NCI-H774 (cell line): ENCODE measurements around the gene SNRNP48.

Source experiments
- DNase-seq: peaks from one replicate; lab custom pipeline; 2025; lab: John Stamatoyannopoulos, UW

SNRNP48 gene

DNA sequence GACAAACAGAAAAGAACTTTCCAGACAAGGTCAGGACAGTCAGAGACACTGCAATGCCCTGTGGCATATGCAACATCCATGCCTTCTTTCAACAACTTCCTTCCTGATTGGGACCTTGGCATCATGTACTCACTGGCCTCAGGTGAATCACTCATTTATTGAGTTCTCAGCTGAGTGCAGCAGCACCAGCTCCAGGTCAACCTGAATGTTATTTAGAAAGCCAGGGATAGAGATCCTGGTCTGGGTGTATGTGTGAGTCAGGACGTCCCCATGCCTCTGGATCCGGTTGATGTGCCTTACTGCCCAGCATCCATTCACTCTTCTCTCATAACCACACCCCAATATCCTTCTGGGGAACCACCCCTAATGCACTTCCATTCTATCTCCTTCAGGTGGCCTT, 54.4 kb downstream of the SNRNP48 start:
- no peak for DNase-seq

DNA sequence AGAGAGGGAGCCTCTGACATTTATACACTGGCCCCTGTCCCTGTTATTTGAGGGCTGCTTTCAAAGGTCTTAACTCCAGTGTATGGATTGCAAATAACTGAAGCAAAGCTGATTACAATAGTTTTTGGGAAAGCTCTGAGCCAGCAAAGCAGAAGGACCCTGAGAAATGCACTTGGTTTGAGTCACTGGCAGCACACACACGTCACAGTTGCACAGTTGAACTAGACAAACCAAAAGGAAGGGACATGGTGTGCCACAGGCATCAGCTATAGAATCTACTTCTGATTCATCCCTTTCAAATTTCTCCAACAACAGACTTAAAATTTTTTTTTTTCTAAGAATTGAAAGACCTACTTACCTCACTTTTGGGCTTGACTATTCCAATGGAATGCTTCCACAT, 56.4 kb downstream of the SNRNP48 start:
- DNase-seq: no peak

DNA sequence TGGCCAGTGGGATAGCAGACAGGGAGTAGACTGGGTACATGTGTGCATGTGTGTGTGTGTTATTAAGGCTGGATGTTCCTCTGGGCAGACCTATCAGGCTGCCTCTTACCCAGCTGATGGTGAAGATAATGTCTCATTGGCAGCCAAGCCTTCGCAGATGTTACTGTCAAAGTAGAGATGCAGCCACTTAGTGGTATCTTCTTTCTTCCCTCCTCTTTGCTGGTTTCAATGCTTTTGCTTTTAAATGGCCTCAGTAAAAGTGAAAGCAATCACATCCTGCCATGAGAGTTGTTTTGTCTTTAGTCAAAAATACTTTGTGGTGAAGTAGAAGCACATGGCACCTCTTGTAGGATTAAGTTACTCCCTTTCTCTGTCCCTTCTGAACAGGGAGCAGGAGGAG, 57.5 kb downstream of the SNRNP48 start:
- DNase-seq: no peak

DNA sequence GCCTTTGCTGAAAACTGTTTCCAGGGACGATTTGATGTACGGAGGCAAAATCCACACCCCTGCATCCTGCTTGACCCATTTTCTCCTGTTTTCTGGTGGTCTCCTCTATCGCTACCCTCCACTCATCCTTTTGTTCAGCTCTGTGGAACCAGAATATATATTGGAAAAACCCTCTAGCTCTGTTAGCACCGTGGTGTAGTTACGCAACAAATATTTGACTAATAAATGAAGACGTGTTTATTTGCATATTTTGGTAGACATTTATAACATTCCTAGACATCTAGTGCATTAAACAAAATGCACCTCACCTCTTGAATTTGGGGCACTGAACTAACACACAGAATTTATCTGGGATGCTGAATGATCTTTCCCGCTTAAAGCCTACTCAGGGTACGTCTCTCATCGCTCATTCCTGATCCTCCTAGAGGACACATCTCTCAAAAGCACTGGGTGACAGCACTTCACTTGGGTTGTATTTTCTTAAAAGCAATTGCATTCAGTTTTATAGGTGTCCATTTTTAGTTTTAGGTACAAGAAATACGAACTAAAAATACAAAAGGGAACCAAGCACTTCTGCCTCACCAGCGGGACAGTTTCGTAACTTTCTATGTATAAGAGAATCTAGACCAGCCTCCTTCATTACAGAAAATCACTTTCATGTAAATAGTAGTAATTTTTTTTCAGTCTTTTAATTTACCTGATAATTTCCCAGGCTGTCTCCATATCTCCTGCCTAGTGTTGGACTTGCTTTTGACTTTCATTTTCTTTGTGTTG, 59.2 kb downstream of the SNRNP48 start:
- DNase-seq: no peak

DNA sequence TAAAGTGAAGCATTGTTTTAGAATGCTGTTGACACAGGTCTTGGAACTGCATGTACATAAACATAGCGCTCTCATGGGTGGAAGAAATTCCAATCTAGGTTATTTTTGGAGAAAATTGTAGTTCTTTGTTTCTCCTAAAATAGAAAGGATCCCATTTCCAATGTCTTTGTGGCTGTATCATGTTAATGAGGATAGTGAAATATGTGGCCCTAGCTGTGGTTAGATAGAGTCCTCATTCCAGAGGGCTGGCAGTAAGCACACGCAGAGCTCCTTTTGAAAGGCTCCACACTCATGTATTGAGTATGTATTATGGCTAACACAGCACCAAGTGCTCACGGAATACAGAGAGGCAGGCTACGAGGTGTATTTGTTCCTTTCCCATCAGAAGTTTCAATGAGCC, 60.9 kb downstream of the SNRNP48 start:
- no peak for DNase-seq

DNA sequence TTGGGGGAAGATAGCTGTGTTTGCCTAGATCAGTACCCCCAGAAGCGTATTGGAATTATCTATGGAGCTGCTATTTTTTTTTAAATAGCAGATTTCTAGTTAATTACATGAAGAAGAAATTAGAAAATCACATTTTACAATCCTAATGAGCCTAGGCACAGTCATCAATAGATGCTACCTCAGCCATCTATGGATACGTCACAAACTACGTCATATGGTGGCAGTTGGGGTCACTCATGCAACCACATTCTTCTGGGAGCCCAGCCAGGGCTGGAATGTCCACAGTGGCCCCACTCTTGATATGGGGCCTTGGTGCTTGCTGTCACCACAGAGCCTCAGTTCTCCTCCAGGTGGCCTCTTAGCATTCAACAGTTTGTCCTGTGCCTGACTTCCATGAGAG, 63.0 kb downstream of the SNRNP48 start:
- no peak for DNase-seq

DNA sequence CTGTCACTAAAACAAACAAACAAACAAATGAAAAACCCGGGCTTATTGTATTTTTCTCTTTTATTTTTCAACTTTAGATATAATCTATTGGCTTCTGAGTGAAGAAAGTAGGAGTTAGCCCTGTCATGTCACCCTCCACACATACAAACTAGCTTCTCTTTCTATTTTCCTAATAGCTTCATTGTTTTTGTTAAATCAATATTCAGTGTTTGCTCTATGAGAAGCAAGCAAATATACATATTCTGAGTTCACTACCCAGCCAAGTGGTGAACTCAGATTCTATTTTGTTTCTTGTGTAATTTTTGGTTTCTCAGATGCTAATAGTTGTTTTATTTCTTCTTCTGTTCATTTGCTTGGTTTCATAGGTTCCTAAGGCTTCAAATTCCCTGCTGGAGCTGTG, 66.4 kb downstream of the SNRNP48 start:
- no peak for DNase-seq

DNA sequence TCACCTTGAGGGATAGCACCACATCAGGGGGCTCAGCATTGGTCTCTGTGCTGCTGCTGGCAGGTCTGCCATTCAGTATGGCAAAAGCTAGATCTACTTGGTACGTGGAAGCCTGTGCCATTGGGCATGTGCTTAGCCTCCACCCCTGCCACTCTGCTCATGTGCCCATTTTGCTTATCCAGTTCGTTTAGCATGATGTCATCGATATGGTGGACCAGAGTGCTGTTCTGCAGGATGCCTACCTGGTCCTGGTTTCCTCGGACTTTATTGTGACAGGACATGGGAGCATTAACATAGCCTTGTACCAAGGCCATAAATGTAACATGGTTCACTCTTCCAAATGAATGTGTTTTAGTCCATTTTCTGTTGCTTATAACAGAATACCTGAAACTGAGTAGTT, 68.5 kb downstream of the SNRNP48 start:
- DNase-seq: no peak

DNA sequence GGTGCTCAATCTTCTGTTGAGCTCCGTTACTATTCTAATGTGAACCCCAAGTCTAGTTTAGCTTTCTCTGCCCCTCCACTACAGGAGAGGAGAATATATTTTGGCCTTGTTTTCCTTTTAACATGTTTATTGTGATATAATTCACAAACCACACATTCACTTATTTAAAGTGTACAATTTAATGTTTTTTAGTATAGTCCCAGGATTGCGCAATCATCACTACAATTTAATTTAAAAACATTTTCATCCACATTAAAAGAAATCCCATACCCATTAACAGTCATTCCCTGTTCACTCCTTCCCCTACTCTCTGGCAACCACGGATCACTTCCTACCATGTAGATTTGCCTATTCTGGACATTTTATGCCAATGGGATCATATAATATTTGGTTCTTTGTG, 71.4 kb downstream of the SNRNP48 start:
- no peak for DNase-seq
